Endothelial cell (in vitro differentiated cells): ENCODE results near the gene DAAM2. TPM values are rescaled to one million over a fixed set of nuclear protein-coding genes. Genes with fewer than 3 reads are reported as not detected.

Experiments used
- DNase-seq: peaks from one replicate; pipeline ENCODE4 v3.0.0; 2021; ENCODE audit warnings: low spot score
- H3K27ac Mint-ChIP-seq: one replicate; pipeline ENCODE4 v1.8.0; 2021; ENCODE audit warnings: mixed read lengths, inconsistent platforms; ENCODE audit not compliant: unreplicated experiment
- H3K27me3 Mint-ChIP-seq: one replicate; pipeline ENCODE4 v1.8.0; 2021; ENCODE audit warnings: mild to moderate bottlenecking, moderate library complexity, mixed read lengths, inconsistent platforms; ENCODE audit not compliant: unreplicated experiment
- H3K36me3 Mint-ChIP-seq: one replicate; pipeline ENCODE4 v1.8.0; 2021; ENCODE audit warnings: mild to moderate bottlenecking, low read depth, mixed read lengths, inconsistent platforms; ENCODE audit not compliant: unreplicated experiment
- H3K4me1 Mint-ChIP-seq: one replicate; pipeline ENCODE4 v1.8.0; 2021; ENCODE audit warnings: mild to moderate bottlenecking, mixed read lengths, inconsistent platforms; ENCODE audit not compliant: unreplicated experiment
- H3K4me3 Mint-ChIP-seq: one replicate; pipeline ENCODE4 v1.8.0; 2021; ENCODE audit warnings: mild to moderate bottlenecking, mixed read lengths, inconsistent platforms; ENCODE audit not compliant: unreplicated experiment
- H3K9me3 Mint-ChIP-seq: one replicate; pipeline ENCODE4 v1.8.0; 2021; ENCODE audit warnings: mixed read lengths, inconsistent platforms; ENCODE audit not compliant: unreplicated experiment
- total RNA-seq: library from RNA; stranded (reverse); fragmentation: NEBNext Ultra II Directional; extraction: Animal tissue kit (Norgen Biotek cat#: 25700); gene quantifications from one replicate; pipeline ENCODE4 v1.2.1, GENCODE V29; 2021; ENCODE audit not compliant: unreplicated experiment
- TF ChIP-seq, protein P1 (sequence below): fragments of 200-600 bp; sonication (generic); IDR thresholded peaks from one replicate; pipeline ENCODE4 v1.5.0; 2021; ENCODE audit warnings: antibody characterized with exemption; ENCODE audit not compliant: unreplicated experiment

Gene DAAM2
- total RNA-seq, 1 donor from 2014 or later: 3.0 TPM

GRCh38 chr6:39951191-39951590 is 159.0 kb downstream of the DAAM2 start:
- Mint-ChIP-seq H3K36me3 (no peaks in the 10 kb centered on the region), H3K4me3 (no peak overlapping the region), H3K4me1 (peaks cover 7% of the 10 kb centered on the region), H3K9me3 (no peaks in the 10 kb centered on the region), H3K27ac (no peak overlapping the region), H3K27me3 (no peaks in the 10 kb centered on the region)
- no peak for DNase-seq
- TF ChIP-seq, protein P1, sequence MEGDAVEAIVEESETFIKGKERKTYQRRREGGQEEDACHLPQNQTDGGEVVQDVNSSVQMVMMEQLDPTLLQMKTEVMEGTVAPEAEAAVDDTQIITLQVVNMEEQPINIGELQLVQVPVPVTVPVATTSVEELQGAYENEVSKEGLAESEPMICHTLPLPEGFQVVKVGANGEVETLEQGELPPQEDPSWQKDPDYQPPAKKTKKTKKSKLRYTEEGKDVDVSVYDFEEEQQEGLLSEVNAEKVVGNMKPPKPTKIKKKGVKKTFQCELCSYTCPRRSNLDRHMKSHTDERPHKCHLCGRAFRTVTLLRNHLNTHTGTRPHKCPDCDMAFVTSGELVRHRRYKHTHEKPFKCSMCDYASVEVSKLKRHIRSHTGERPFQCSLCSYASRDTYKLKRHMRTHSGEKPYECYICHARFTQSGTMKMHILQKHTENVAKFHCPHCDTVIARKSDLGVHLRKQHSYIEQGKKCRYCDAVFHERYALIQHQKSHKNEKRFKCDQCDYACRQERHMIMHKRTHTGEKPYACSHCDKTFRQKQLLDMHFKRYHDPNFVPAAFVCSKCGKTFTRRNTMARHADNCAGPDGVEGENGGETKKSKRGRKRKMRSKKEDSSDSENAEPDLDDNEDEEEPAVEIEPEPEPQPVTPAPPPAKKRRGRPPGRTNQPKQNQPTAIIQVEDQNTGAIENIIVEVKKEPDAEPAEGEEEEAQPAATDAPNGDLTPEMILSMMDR: no peak

DNA sequence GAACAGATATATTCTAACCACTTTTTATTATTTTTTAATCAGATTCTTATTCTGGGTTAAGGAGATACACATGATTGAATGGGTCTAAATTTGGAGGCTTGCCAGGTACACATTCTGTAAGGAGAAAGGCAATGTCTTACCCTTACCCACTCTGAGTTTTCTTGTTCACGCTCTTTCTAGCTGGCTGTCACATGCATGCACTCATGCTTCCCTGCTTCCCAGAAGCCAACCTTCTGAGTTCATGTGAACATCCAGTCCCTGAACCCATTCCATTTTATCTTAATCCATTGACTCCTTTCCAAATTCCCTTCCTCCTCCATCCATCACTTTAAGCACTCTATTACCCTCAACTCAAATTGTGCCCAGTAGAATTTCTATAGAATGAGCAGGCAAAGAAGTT is 159.5 kb downstream of the DAAM2 start:
- DNase-seq: no peak
- Mint-ChIP-seq H3K9me3 (no peaks in the 10 kb centered on the region), H3K36me3 (no peaks in the 10 kb centered on the region), H3K4me1 (peaks cover 7% of the 10 kb centered on the region), H3K27ac (no peak overlapping the region), H3K4me3 (no peak overlapping the region), H3K27me3 (no peaks in the 10 kb centered on the region)
- TF ChIP-seq, protein P1: no peak

DNA sequence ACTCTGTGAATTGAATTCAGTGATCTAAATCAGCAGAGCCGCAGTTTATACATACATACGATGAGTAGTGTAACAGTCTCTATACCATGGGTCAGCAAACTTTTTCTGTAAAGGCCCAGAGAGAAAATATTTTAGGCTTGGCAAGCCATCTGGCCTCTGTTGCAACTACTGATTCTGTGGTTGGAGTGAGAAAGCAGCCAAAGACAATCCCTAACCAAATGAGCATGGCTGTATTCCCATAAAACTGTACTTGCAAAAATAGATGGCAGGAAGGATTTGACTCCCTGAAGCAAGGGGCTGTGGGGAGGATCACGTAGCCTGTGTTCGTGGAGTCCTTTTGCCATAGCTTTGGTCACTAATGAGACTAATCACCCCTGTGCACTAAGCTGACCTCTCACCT is 160.0 kb downstream of the DAAM2 start:
- no peaks in the 10 kb centered on the region for H3K9me3 Mint-ChIP-seq
- no peak for DNase-seq
- no peak overlapping the region for H3K27ac Mint-ChIP-seq
- H3K4me1 Mint-ChIP-seq: peaks cover 7% of the 10 kb centered on the region
- no peaks in the 10 kb centered on the region for H3K36me3 Mint-ChIP-seq
- TF ChIP-seq, protein P1: no peak
- no peaks in the 10 kb centered on the region for H3K27me3 Mint-ChIP-seq
- no peak overlapping the region for H3K4me3 Mint-ChIP-seq

GRCh38 chr6:39953076-39953618 is 161.0 kb downstream of the DAAM2 start:
- Mint-ChIP-seq H3K4me1 (no peaks in the 10 kb centered on the region), H3K27me3 (no peaks in the 10 kb centered on the region), H3K9me3 (no peaks in the 10 kb centered on the region), H3K36me3 (no peaks in the 10 kb centered on the region), H3K4me3 (no peak overlapping the region), H3K27ac (no peak overlapping the region)
- TF ChIP-seq, protein P1: no peak
- no peak for DNase-seq

Other genes starting within 250 kb of the DAAM2 start
- gene KIF6, start 67.0 kb upstream of the DAAM2 start, total RNA-seq: 0.46 TPM
- gene MOCS1, start 142.1 kb downstream of the DAAM2 start, total RNA-seq: 15.8 TPM